GM12892 (cell line): ENCODE measurements around the gene NACC2.

Experiments
- POLR2A ChIP-seq: IDR thresholded peaks from 2 replicates; pipeline ENCODE4 v1.6.1; 2011; ENCODE audit warnings: low read depth, low read length, control low read depth
- POLR2AphosphoS5 ChIP-seq: IDR thresholded peaks from 2 replicates; pipeline ENCODE4 v1.6.1; 2011; ENCODE audit warnings: low read depth, low read length, control low read depth

DNA sequence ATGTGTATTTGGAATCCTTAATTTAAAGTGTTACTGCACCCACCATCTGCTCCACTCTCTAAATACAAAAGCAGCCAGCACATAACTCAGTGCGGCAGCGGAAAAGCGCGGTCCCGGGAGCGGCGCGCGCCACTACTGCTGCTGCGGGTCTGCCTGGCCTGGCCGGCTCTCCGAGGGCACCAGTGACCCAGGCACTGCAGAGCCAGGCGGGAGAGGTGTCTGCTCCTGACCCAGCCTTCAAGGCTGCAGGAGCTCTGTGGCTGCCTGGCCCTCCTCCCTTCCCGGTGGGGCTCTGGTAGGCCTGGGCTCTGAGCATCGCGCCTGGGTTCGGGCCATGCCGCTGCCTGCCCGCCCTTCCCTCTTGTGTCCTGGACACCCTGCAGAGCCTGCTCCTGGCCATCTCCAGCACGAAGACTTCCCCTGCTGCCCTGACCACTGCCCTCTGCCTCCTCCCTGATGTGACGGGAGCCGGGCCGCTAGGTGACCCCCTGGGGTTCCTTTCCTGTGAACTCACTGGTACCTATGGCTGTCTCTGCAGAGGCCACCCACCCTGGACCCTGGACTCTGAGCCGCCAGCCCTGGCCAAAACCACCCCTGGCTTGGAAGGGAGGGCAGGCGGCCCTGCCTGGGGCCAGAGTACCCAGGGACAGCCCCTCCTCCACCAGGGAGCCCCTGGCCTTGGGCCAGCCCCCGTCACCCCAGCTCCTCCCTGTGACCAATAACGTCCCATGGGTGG is 101.2 kb downstream of the NACC2 start:
- TF ChIP-seq POLR2AphosphoS5 (no peak), POLR2A (no peak)
